Testis (tissue), 2 donors: ENCODE results near the gene FGFBP2.

Experiments used
- POLR2A ChIP-seq: fragments of 450-650 bp; IDR thresholded peaks from one replicate; pipeline ENCODE4 v1.6.1; 2017; ENCODE audit warnings: antibody characterized with exemption, mild to moderate bottlenecking, moderate library complexity
- TF ChIP-seq, protein P1 (sequence below), 3 experiments: fragments of 450-650 bp in 2 of 3; fragments of 200-600 bp in 1 of 3; sonication (generic) in 1 of 3; IDR thresholded peaks; one replicate each; pipeline ENCODE4 v1.5.1; 2016 to 2019; ENCODE audit warnings: antibody characterized with exemption in 3 of 3, mild to moderate bottlenecking in 2 of 3, moderate library complexity in 1 of 3

- TF ChIP-seq POLR2A: no peak
- TF ChIP-seq, protein P1, sequence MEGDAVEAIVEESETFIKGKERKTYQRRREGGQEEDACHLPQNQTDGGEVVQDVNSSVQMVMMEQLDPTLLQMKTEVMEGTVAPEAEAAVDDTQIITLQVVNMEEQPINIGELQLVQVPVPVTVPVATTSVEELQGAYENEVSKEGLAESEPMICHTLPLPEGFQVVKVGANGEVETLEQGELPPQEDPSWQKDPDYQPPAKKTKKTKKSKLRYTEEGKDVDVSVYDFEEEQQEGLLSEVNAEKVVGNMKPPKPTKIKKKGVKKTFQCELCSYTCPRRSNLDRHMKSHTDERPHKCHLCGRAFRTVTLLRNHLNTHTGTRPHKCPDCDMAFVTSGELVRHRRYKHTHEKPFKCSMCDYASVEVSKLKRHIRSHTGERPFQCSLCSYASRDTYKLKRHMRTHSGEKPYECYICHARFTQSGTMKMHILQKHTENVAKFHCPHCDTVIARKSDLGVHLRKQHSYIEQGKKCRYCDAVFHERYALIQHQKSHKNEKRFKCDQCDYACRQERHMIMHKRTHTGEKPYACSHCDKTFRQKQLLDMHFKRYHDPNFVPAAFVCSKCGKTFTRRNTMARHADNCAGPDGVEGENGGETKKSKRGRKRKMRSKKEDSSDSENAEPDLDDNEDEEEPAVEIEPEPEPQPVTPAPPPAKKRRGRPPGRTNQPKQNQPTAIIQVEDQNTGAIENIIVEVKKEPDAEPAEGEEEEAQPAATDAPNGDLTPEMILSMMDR (IDR thresholded peaks at IDR 0.05): no peak
These were observed 20.6 kb upstream of the FGFBP2 start for GRCh38 chr4:15983610-15984009.
